HG03097 (cell line): ENCODE results near the gene C15orf40.
"Not testable (repeated sequence)": the region's sequence is repeated elsewhere in the genome, so short reads cannot be mapped to it uniquely, and the experiment has no call there.

ENCODE experiments used
- ATAC-seq: cut with Tn5 transposase; IDR thresholded peaks from one replicate; pipeline ENCODE4 v1.9.1; 2021; ENCODE audit not compliant: unreplicated experiment, low FRiP score

The C15orf40 gene

DNA sequence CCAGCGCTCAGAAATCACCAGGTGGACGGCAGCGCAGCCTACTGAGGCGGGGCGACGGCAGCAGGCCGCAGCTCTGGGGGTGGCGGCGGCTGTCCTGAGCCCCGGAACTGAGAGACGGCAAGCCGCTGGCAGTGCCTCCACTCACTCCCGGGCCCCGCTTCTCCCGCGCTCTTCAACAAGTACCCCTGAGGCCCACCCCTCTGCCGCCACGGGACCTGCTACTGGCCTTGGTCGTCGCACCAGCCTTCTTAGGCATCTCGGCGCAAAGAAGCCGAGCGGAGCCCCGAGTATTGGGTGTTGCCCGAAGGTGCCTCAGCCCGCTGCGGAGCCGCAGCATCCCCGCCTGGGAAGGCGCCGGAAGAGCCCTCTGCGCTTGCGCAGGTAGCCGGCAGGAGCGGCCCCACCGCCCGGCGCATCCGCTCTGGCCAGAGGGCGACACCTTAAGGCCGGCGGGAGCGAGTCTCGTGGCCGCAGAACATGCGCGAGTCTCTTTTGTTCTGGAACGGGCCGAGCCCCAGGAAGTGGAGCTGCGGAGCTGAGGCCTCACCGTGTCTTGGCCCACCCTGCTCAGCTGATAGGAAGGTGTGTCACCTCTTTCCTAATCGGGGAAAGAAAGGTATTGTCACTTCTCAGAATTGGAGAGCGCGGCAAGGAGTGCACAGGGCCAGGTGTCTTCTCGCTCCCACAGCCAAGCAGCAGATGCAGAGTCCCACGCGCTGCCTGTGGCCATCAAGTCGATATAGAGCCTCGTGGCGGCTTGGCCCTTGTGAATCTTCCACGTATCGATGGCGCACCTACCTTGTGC is at the start of gene C15orf40:
Gene C15orf40, minus strand, starts transcription at position 369 of the 805 bp plus-strand sequence. Its CDS starts 32 bp downstream, at position 337.
- peak; percentile 88 for ATAC-seq

DNA sequence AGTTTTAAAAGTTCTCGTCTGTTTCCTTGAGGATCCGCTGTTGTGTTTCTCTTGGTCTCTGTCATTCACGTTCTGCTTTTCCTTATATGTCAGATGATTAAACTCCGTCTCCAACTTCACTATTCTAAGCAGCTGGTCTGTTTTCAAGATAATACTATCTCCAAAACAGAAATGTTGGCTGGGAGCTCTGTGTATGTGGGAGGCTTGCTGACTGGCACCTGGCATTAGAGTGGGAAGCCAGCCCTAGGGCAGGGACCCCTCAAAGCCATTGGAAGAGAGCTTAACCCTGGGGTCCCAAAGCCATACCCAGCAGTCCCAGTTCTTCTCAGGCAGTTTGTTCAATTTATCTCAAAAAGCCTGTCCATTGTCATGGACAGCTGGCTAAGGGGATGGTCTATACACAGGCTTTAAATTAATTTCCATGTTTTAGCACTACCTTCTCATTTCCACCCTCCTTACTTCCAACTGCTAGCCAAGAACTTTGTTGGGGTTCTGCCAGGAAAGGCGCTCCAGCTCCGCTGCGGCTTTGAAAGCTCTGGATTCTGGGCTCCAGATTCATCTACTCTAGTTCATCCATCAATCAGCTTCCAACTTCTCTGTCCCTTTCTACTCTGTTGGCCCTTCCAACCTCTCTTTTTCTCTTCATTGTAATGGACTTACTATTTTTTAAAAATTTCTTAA is 46.4 kb upstream of the C15orf40 start:
- no peak for ATAC-seq

DNA sequence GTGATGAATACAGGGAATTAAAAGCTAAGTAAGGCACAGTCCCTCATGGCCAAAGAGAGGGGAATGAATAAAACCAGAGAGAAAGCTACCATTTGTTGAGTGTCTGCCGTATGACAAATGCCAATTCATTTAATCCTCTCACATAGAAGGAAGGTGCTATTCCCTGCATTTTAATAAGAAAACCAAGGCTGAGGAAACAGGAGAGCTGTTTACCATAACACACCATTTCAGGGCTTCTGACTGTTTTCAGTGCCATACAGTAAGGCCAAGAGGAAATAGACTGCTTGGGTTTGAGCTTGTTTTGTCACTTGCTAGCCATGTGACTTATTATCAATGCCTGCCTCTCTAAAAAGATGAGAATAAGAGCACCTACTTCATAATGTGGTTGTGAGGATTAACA is 45.6 kb upstream of the C15orf40 start:
- no peak for ATAC-seq

DNA sequence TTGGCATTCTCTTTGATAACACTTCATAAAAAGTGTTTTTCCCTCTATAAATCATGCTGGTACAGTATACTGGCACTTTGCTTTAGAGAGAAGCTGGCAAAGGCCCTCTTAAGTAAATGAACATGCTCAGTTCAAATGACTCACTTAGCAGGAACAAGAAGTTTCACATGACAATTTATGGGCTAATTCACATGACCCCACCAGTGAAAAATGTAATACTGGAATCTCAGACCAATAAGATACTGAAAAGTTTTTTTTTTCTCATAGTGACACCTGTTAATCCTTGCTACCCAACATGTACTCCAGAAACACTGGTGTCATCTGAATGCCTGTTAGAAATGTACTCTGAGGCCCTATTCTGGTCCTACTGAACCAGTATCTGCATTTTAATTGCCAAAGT is 41.7 kb upstream of the C15orf40 start:
- ATAC-seq: peak; percentile 64

DNA sequence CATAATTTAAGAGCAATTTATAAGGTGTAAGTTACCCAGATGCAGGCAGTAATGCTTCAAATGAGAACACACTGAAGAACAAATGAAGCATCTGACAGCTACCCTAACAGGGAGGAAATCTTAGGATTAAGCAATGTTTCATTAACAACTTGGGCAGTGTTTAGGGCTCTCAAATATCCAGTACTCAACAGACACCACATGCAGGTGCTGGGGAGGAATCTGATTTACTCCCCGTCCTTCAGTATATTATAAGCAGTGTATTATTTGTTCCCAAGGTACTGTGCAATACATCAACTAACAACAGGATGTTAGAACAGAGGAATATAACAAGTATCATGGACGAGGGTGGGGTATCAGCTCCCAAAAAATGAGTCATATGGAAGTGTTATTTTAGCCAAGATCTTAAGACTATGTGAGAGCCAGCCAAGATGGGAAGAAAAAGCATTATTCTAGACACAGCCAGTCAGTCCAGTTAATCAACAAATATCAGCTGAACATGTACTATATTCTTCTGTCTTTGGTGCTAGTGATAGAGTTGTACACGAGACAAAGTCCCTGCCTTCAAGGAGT is 35.2 kb upstream of the C15orf40 start:
- no peak for ATAC-seq

DNA sequence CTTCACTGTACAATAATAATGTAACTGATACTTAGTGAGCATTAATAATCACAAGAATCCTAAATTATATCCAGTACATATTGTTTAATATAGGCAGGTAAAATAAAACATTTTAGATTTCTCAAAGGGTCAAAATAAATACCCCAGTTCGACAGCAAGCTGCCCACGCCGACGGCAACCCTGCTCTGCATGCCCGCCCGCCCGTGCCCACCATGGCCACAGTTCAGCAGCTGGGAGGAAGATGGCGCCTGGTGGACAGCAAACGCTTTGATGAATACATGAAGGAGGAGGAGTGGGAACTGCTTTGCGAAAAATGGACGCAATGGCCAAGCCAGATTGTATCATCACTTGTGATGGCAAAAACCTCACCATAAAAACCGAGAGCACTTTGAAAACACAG is 32.7 kb upstream of the C15orf40 start:
- no peak for ATAC-seq

DNA sequence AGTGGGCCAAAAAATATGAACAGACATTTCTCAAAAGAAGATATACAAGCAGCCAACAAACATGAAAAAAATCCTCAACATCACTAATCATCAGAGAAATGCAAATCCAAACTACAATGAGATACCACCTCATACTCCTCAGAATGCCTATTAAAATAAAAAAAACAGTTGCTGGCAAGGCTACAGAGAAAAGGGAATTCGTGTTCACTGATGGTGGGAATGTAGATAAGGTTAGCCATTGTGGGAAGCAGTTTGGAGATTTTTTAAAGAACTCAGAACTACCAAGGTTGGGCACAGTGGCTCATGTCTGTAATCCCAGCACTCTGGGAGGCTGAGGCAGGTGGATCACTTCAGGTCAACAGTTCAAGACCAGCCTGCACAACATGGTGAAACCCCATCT is 27.8 kb upstream of the C15orf40 start:
- ATAC-seq: no peak

DNA sequence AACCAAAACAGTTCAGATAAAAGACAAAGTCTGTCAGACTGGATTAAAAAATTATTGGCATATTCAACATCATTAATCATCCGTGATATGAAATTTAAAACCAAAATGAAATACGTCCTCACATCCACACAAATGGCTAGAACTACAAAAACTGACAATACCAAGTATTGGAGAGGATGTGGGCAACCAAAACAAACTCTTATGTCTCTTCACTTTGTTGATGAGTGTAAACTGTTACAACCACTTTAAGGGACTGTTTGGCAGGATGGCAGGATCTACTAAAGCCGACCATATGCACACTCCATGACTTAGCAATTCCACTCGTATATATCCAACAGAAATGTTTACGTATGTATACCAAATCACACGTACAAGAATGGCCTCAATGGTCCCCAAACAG is 24.8 kb upstream of the C15orf40 start:
- ATAC-seq: no peak

DNA sequence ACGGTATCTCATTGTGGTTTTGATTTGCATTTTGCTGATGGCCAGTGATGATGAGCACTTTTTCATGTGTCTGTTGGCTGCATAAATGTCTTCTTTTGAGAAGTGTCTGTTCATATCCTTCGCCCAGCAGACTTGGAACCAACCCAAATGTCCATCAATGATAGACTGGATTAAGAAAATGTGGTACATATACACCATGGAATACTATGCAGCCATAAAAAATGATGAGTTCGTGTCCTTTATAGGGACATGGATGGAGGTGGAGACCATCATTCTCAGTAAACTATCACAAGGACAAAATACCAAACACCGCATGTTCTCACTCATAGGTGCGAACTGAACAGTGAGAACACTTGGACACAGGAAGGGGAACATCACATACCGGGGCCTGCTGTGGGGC is 19.8 kb upstream of the C15orf40 start:
- not testable (repeated sequence) for ATAC-seq

DNA sequence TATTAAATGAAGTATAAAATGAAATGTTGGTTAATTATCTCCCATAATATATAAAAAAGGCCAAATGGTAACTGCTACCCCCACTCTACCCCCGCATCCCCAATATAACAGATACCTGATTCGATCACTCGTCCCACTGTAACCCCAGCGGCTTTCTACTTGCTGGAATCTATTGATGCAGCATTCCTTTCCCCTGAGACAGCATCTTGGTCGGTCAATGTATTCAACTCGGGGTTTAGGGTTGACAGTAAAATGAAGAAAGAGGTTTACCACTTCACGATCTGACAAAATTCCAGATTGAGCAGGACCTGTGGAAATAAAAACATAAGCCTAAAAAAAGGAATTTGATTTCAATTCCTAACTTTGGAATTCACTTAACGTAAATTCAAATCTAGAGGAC is 18.6 kb upstream of the C15orf40 start:
- ATAC-seq: no peak

DNA sequence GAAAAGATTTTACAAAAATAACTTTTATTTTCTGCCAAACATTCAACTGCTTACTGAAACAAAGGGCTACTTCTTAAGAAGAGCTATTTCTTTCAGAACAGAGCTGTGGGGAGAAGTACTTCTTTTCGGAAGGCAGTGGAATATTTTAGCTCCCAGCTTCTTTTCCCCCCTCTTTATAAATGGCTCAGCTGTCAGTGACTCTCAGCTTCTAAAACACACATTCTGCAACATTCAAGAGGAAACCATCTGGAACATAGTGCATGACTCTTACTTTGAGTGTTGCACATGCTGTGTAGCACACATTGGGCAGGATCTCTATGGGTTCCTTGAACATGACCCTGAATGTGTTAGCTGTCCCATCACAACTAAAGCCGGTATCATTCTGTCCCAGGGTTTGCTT is 7.0 kb upstream of the C15orf40 start:
- no peak for ATAC-seq

DNA sequence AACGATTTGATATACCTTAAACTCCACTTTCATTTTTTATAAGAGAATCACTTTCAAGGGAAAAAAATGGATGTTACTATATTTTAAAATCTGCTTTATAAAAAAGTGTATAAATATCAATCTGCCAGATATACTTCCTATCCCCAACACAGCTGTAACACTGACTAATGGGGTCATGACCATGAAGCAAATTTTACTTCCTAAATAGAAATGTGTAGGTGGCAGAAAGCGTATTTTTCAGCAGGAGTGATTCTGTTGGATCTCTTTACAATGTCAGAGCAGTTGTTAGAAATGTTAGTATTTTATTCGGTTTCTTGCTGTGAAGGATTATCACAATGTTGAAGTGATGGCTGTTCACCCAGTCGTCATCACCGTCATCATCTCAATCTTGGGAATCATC is 5.5 kb upstream of the C15orf40 start:
- ATAC-seq: no peak

DNA sequence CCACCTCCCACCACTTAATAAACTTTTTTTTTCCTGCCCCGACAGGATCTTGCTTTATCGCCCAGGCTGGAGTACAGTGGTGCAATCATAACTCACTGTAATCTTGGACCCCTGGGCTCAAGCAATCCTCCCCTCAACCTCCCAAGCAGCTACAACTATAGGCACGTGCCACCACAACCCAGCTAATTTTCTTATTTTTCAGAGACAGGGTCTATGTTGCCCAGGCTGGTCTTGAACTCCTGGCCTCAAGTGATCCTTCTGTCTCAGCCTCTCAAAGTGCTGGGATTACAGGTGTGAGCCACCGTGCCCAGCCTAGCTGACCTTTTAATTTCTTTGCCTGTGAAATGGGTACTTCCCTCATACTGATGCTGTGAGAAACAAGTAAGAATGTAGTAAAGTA is 3.9 kb upstream of the C15orf40 start:
- no peak for ATAC-seq

DNA sequence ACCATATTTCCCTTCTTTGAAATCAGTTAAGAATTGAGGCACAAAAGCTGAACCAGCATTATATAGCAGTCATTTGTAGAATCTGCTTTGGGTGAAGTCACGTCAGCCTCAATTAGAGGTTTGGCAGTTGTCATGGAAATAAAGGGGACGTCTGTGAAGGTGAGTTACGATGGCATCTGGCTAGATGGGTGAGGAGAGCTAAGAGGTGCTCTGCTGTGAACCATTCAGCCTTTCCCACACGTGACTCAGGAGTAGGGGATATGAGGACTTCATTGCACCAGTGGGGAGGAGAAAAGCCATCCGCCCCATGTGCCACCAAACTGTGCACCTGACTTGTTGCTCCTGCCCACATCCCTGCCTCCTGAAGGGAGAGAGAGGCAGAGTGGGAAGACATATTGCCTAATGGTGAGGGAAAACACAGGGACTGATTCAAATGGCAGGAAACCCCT is 2.8 kb upstream of the C15orf40 start:
- no peak for ATAC-seq

DNA sequence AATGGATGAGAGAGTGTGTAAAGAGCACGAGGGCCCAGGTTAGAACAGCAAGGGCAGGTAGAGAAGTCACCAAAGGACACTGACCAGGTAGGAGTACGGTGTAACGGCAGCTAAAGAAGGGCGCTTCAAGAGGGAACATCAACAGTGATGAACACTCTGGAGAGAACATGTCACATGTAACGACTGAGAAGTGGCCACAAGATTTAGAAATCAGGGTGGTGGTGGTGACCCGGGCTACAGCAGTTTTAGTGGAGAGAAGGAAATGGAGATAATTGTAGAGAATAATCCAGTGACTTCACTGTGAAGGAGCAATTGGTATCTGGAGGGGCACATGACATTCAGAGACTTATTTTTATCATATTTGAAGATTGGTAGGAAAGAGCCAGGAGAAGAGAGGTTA is 1.2 kb upstream of the C15orf40 start:
- ATAC-seq: no peak

DNA sequence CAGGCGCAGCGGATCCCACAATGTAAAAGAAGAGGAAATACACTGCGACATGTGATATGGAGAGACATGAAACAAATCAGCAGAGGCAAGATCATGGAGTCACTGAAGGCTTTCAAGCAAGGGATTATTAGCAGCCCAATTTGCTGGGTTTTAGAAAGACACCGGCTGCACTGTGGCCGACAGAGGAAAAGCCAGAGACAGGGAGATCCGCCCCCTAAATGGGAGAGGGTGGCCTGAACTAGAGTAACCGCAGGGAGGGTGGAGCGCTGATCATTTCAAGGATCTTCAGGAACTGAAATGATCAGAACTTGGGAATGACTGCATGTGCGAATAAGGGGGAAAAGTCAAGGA is 612 bp upstream of the C15orf40 start:
- no peak for ATAC-seq

DNA sequence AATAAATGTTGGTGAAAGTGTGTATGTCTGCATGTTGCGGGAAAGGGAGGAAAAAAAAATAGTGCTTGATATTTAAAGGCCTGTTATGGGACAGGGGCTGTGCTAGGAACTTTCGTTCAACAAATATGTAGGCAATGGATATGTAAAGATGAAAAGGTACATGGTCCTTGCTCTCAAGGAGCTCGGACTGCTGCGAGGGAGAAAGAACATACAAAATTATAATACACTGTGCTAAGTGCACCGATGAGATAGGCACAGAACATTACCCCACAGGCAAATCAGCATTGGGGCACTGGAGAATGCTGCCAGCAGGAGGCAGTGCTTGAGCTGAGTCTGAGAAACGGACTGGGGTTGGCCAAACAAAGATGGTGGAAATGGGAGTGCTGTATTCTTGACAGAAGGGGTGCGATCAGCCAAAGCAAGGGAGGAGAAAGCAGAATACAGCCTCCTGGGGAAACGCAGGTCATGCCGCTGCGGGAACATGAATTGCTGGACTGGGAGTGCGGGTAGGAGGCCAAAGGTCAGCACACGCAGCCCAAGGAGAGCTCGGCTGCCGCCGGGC is 649 bp downstream of the C15orf40 start:
- ATAC-seq: peak; percentile 54

DNA sequence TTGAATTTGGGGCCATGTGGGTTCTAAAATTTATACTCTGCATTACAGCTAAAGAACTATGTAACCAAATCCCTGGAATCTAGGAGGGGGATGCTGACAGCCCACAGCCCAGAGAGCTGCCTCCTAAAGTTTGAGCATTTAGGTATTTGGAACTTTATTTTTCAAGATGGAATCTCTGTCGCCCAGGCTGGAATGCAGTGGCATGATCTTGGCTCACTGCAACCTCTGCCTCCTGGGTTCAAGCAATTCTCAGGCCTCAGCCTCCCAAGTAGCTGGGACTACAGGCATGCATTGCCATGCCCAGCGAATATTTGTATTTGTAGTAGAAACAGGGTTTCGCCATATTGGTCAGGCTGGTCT is 10.8 kb downstream of the C15orf40 start:
- ATAC-seq: not testable (repeated sequence)

DNA sequence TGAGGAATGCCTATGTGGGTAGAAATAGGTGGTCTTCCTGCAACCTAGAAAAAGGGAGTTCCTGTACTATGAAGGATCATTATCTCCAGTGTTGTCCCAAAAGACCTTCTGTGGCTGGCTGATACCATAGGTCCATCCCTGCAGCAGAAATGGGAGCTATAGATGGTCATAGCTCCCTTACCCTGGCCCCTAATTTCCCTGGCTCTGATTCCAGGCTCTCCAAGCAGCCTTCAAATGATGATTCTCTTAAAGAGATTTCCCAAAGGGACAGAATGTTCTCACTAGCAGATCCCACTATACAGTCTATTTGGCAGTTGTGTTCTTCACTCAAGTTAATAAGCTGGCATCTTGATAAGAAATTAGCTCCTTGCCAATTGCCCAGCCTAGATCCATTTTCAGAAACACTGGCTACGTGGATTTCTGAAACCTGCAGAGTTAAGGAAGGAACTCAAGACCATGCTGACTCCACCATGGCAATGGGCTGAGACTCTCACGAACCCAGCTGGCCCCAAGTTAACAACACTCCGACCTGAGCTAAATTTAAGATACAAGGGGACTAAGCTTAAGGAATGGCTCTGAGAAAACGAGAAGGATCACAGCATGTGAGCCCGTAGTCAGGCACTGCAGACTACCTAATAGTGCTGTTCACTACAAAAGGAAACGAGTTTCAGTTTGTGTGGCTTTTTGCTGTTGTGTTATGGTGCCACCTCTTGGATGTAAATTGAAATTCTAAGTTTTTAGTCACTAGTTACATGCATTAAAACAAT is 11.4 kb downstream of the C15orf40 start:
- ATAC-seq: no peak

DNA sequence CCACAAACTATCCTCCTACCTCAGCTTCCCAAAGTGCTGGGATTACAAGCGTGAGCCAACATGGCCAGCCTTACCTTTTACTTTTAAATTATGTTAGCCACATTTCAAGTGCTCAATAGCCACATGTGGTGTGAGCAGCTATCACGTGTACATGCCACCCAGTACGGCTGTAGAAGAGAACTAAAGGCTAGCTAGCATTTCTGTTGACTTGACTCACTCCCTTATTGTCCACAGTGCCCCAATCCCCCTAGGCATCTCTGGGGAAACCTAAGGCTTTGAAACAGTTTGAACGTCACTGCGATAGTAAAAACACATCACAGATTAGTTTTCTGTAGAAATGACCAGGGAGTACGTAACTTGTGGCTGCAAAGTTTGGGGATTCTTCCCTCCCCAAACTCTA is 12.0 kb downstream of the C15orf40 start:
- no peak for ATAC-seq

DNA sequence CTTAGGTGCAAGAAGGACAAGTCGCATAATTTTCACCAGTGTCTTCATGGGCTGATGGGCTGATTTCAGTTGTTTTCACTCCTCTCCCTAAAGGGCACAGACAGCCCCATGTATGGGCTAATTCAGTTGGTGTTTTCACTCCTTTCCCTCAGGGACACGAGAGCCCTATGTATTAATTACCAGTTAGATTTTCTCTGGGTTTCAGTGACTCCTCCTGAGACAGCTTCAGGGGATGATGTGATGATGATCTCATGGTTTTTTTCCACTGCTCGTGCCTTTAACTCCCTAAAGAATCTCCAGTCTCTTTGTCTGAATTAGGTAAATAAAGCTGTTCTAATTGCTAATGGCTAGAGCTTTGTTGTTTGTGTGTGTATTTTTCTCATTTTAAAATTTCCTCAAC is 15.5 kb downstream of the C15orf40 start:
- ATAC-seq: no peak
